ENCODE results near the gene VAMP2.
A peak's percentile ranks its signal among the peaks of the same experiment; 100 is the strongest.

Gene VAMP2

DNA sequence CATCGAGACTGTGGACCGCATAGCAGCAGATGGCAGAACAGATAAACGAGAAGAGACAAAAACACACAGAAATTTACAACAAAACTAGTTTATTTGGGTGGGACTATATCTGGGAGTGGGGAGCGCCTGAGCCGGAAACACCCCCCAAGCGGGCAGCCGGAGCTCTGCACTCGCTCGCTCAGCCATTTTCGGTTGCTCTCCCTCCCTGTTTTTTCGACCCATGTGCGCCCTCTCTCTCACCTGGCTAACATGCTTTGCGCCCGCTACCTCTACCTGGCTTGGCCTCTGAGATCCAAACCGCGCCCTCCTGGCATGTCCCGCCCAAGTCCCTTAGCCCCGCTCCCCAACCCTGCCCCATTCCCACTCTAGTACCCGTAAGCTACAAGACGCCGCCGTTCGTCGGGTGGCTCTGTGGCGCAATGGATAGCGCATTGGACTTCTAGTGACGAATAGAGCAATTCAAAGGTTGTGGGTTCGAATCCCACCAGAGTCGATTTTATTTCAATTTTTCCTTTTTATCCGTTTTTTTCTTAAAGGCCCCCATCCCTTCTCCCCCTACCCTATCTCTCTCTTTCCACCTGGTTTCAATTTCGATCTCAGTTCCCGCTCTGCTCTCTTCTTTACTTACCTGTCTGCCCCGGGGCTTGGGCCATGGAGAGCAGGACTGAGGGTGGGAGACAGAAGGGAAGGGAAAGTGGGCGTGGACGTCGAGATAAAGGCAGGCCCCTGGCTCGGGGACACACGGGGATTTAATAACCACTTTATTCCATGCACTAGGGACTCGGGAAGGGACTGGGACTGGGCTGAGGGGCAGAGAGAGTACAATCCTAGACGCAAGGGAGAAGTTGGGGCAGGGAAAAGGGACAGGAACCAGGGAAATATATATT is 42.0 kb downstream of the VAMP2 start (continued):
- TF ChIP-seq ZFP37 (tag by site-specific recombination; IDR thresholded peaks at IDR 0.05) = peak; percentile 35
- TF ChIP-seq KLF16 (tag by site-specific recombination; IDR thresholded peaks at IDR 0.05) = peak; percentile 80
- TF ChIP-seq ZNF514 (tag by site-specific recombination; IDR thresholded peaks at IDR 0.05) = no peak
- TF ChIP-seq ZNF670 (tag by site-specific recombination; IDR thresholded peaks at IDR 0.05; ENCODE audit: low read depth) = no peak
- TF ChIP-seq ZNF677 (tag by site-specific recombination; IDR thresholded peaks at IDR 0.05) = no peak
- TF ChIP-seq AEBP2 (tag by site-specific recombination; IDR thresholded peaks at IDR 0.05; ENCODE audit: borderline replicate concordance) = no peak
- TF ChIP-seq ZNF19 (tag by site-specific recombination; IDR thresholded peaks at IDR 0.05; ENCODE audit: low read depth) = no peak
- TF ChIP-seq YY1 (tag by site-specific recombination; IDR thresholded peaks at IDR 0.05) = peak; percentile 78
- TF ChIP-seq, protein P1, sequence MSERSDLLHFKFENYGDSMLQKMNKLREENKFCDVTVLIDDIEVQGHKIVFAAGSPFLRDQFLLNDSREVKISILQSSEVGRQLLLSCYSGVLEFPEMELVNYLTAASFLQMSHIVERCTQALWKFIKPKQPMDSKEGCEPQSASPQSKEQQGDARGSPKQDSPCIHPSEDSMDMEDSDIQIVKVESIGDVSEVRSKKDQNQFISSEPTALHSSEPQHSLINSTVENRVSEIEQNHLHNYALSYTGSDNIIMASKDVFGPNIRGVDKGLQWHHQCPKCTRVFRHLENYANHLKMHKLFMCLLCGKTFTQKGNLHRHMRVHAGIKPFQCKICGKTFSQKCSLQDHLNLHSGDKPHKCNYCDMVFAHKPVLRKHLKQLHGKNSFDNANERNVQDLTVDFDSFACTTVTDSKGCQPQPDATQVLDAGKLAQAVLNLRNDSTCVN (tag by site-specific recombination; optimal IDR thresholded peaks at IDR 0.05) = peak; percentile 36
- TF ChIP-seq ZEB2 (tag by site-specific recombination; IDR thresholded peaks at IDR 0.05) = peak; percentile 49
- TF ChIP-seq GLI4 (tag by site-specific recombination; IDR thresholded peaks at IDR 0.05) = peak; percentile 61; the same call in 1 of the 2 replicates
- 0 out of 2 replicates have a peak, but pooled peaks have one; percentile 59 for TF ChIP-seq ZNF645 (tag by site-specific recombination; IDR thresholded peaks at IDR 0.05)
- peak; percentile 91 for TF ChIP-seq ZBTB8A (tag by site-specific recombination; IDR thresholded peaks at IDR 0.05)
- peak; percentile 63; the same call in 1 of the 2 replicates for TF ChIP-seq ZNF394 (tag by site-specific recombination; IDR thresholded peaks at IDR 0.05; ENCODE audit: borderline replicate concordance)
- TF ChIP-seq YY2 (tag by site-specific recombination; IDR thresholded peaks at IDR 0.05) = peak; percentile 59
- TF ChIP-seq ZNF350 (tag by site-specific recombination; IDR thresholded peaks at IDR 0.05) = no peak
- TF ChIP-seq ZNF600 (tag by site-specific recombination; IDR thresholded peaks at IDR 0.05) = peak; percentile 53; the same call in 1 of the 2 replicates
- peak; percentile 43; the same call in 1 of the 2 replicates for TF ChIP-seq ZNF610 (tag by site-specific recombination; IDR thresholded peaks at IDR 0.05; ENCODE audit: borderline replicate concordance)
- peak; percentile 19; the same call in 1 of the 2 replicates for TF ChIP-seq ZNF76 (tag by site-specific recombination; IDR thresholded peaks at IDR 0.05; ENCODE audit: borderline replicate concordance, low read depth)
- peak; percentile 71; the same call in 1 of the 2 replicates for TF ChIP-seq ZNF501 (tag by site-specific recombination; IDR thresholded peaks at IDR 0.05)
- TF ChIP-seq ZNF335 (tag by site-specific recombination; conservative IDR thresholded peaks at IDR 0.05) = peak; percentile 69
- TF ChIP-seq SP3 (tag by site-specific recombination; IDR thresholded peaks at IDR 0.05) = peak; percentile 72
- peak; percentile 34 for TF ChIP-seq BCL11A (tag by site-specific recombination; IDR thresholded peaks at IDR 0.05; ENCODE audit: low read depth)
- TF ChIP-seq ZNF449 (tag by site-specific recombination; IDR thresholded peaks at IDR 0.05) = no peak; the same call in 1 of the 2 replicates
- TF ChIP-seq ZNF426 (tag by site-specific recombination; IDR thresholded peaks at IDR 0.05) = no peak
- no peak for TF ChIP-seq ZNF473 (tag by site-specific recombination; IDR thresholded peaks at IDR 0.05)
- TF ChIP-seq TSHZ1 (tag by site-specific recombination; IDR thresholded peaks at IDR 0.05; ENCODE audit: borderline replicate concordance) = peak; percentile 11; the same call in 1 of the 2 replicates
- TF ChIP-seq TCF7L2 (IDR thresholded peaks at IDR 0.05; ENCODE audit: borderline replicate concordance, low read depth, low read length) = no peak
- TF ChIP-seq ZNF274 (IDR thresholded peaks at IDR 0.05; ENCODE audit: low read length) = no peak
- no peak for TF ChIP-seq ZNF274 (tag by site-specific recombination; IDR thresholded peaks at IDR 0.05; ENCODE audit: borderline replicate concordance)

Measured in HEK293 (cell line).